SK-N-SH (cell line): ENCODE measurements around the gene DDX25. TPM values are rescaled to one million over a fixed set of nuclear protein-coding genes. Genes with fewer than 3 reads are reported as not detected.

Experiments used
- CTCF ChIA-PET: fragments of 300-600, 350-600 bp; formaldehyde crosslinking; extraction: SDS; loops from one replicate; lab custom pipeline; 2021; lab: Yijun Ruan, JAX
- POLR2A ChIA-PET: fragments of 350-600 bp; sonication (Branson Sonifier 250); formaldehyde crosslinking; extraction: SDS; loops from one replicate; lab custom pipeline; 2020; ENCODE audit warnings: antibody characterized with exemption, inconsistent platforms; lab: Yijun Ruan, JAX
- DNase-seq: peaks from one replicate; pipeline ENCODE4 v3.0.0; 2012
- H2AFZ ChIP-seq: fragments of 200-600 bp; sonication (generic); 2 replicates; pipeline ENCODE4 v1.8.1; 2016; ENCODE audit warnings: antibody characterized with exemption, mild to moderate bottlenecking, low read depth
- H3F3A ChIP-seq: fragments of 200-600 bp; sonication (generic); replicated peaks from 2 replicates; pipeline ENCODE3; 2016; ENCODE audit warnings: antibody characterized with exemption, mild to moderate bottlenecking; ENCODE audit not compliant: insufficient read depth
- H3K27ac ChIP-seq, 2 experiments: fragments of 200-500 bp in 1 of 2; fragments of 200-600 bp in 1 of 2; sonication (Bioruptor generic) in 1 of 2; sonication (generic), shearing (Covaris generic) in 1 of 2; 2 replicates each; pipeline versions ENCODE4 v1.5.1 to v1.6.1; 2014 to 2016; ENCODE audit warnings: low read depth in 2 of 2, inconsistent platforms in 1 of 2, low read length in 1 of 2, mild to moderate bottlenecking in 1 of 2, mixed read lengths in 1 of 2
- H3K27me3 ChIP-seq: fragments of 200-600 bp; sonication (generic), shearing (Covaris generic); 2 replicates; pipeline ENCODE4 v1.6.1; 2016; ENCODE audit warnings: mixed run types; ENCODE audit not compliant: insufficient read depth
- H3K36me3 ChIP-seq, 2 experiments: fragments of 200-500 bp in 1 of 2; fragments of 200-600 bp in 1 of 2; sonication (Bioruptor generic) in 1 of 2; sonication (generic) in 1 of 2; replicated peaks in 1 of 2; 2 replicates each; pipeline versions ENCODE3 to v1.5.1; 2014 to 2016; ENCODE audit warnings: low read length in 1 of 2, mild to moderate bottlenecking in 1 of 2; ENCODE audit not compliant: insufficient read depth in 2 of 2, control insufficient read depth in 1 of 2
- H3K4me1 ChIP-seq, 2 experiments: fragments of 200-500 bp in 1 of 2; fragments of 200-600 bp in 1 of 2; sonication (Bioruptor generic) in 1 of 2; sonication (generic), shearing (Covaris generic) in 1 of 2; 2 replicates each; pipeline versions ENCODE4 v1.5.1 to v1.6.1; 2014 to 2016; ENCODE audit warnings: low read depth in 1 of 2, low read length in 1 of 2, mixed run types in 1 of 2; ENCODE audit not compliant: insufficient read depth in 2 of 2, control insufficient read depth in 1 of 2
- H3K4me2 ChIP-seq: fragments of 200-600 bp; sonication (generic), shearing (Covaris generic); 2 replicates; pipeline ENCODE4 v1.6.1; 2017; ENCODE audit warnings: mixed run types
- H3K4me3 ChIP-seq, 2 experiments: fragments of 200-500 bp in 1 of 2; fragments of 200-600 bp in 1 of 2; sonication (Bioruptor generic) in 1 of 2; sonication (generic), shearing (Covaris generic) in 1 of 2; 2 replicates each; pipeline versions ENCODE4 v1.5.1 to v1.8.1; 2014 to 2016; ENCODE audit warnings: low read depth in 2 of 2, inconsistent platforms in 1 of 2, low read length in 1 of 2, mild to moderate bottlenecking in 1 of 2, mixed read lengths in 1 of 2, moderate library complexity in 1 of 2
- H3K79me2 ChIP-seq: fragments of 200-600 bp; sonication (generic); 2 replicates; pipeline ENCODE4 v1.8.1; 2017; ENCODE audit warnings: mild to moderate bottlenecking; ENCODE audit not compliant: insufficient read depth
- H3K9ac ChIP-seq: fragments of 200-600 bp; sonication (generic); 2 replicates; pipeline ENCODE4 v1.6.1; 2017; ENCODE audit warnings: mixed run types
- H3K9me2 ChIP-seq: fragments of 200-600 bp; sonication (generic); 2 replicates; pipeline ENCODE4 v1.6.1; 2017; ENCODE audit warnings: mixed run types
- H3K9me3 ChIP-seq: fragments of 200-600 bp; sonication (generic); 2 replicates; pipeline ENCODE4 v1.6.1; 2017; ENCODE audit warnings: mixed run types, mild to moderate bottlenecking, moderate library complexity
- H4K20me1 ChIP-seq: fragments of 200-600 bp; sonication (generic); 2 replicates; pipeline ENCODE4 v1.6.1; 2017; ENCODE audit warnings: mild to moderate bottlenecking, mixed run types; ENCODE audit not compliant: insufficient read depth
- CTCF ChIP-seq: fragments of 200-600 bp; sonication (generic); IDR thresholded peaks from 2 replicates; pipeline ENCODE4 v1.6.1; 2017; ENCODE audit warnings: antibody characterized with exemption, mild to moderate bottlenecking, moderate library complexity
- ELF1 ChIP-seq: IDR thresholded peaks from 2 replicates; pipeline ENCODE4 v1.4.0; 2012
- EP300 ChIP-seq, 2 experiments: IDR thresholded peaks; 2 replicates each; pipeline versions ENCODE4 v1.4.0 to v1.6.1; 2012; ENCODE audit warnings: borderline replicate concordance in 1 of 2, low read depth in 1 of 2, low read length in 1 of 2
- EZH2phosphoT487 ChIP-seq: fragments of 200-600 bp; sonication (generic); IDR thresholded peaks from 2 replicates; pipeline ENCODE4 v1.6.1; 2017; ENCODE audit warnings: low read depth, mixed run types, mild to moderate bottlenecking, antibody characterized with exemption, moderate library complexity, borderline replicate concordance
- FOSL2 ChIP-seq: IDR thresholded peaks from 2 replicates; pipeline ENCODE4 v1.4.0; 2012; ENCODE audit warnings: low read depth, mild to moderate bottlenecking, moderate library complexity, borderline replicate concordance
- FOXJ3 ChIP-seq: sonication (generic); formaldehyde crosslinking; IDR thresholded peaks from 2 replicates; pipeline ENCODE4 v1.5.1; 2020; ENCODE audit warnings: mild to moderate bottlenecking, missing genetic modification reagents
- GABPA ChIP-seq: IDR thresholded peaks from 2 replicates; pipeline ENCODE4 v1.4.0; 2012; ENCODE audit warnings: low read depth, mild to moderate bottlenecking
- GATA2 ChIP-seq: sonication (generic); formaldehyde crosslinking; IDR thresholded peaks from 2 replicates; pipeline ENCODE4 v1.5.0; 2020; ENCODE audit warnings: mild to moderate bottlenecking, missing genetic modification reagents
- MAX ChIP-seq: IDR thresholded peaks from 2 replicates; pipeline ENCODE4 v1.4.0; 2012; ENCODE audit warnings: low read depth
- NFIC ChIP-seq: IDR thresholded peaks from 2 replicates; pipeline ENCODE4 v1.4.0; 2012; ENCODE audit warnings: borderline replicate concordance
- NRF1 ChIP-seq: IDR thresholded peaks from 2 replicates; pipeline ENCODE4 v1.6.1; 2012; ENCODE audit warnings: low read depth, mild to moderate bottlenecking, low read length
- RXRA ChIP-seq: IDR thresholded peaks from 2 replicates; pipeline ENCODE4 v1.4.0; 2012; ENCODE audit warnings: low read depth, mild to moderate bottlenecking, borderline replicate concordance
- SIN3A ChIP-seq: IDR thresholded peaks from 2 replicates; pipeline ENCODE4 v1.6.1; 2012; ENCODE audit warnings: low read depth, mild to moderate bottlenecking, low read length, moderate library complexity, borderline replicate concordance
- TAF1 ChIP-seq: IDR thresholded peaks from 2 replicates; pipeline ENCODE4 v1.6.1; 2012; ENCODE audit warnings: low read depth, mild to moderate bottlenecking, low read length, moderate library complexity, borderline replicate concordance
- USF2 ChIP-seq: fragments of 150-350 bp; IDR thresholded peaks from 2 replicates; pipeline ENCODE4 v1.6.1; 2017; ENCODE audit warnings: antibody characterized with exemption, low read length, low read depth, borderline replicate concordance
- WGBS: methylation state at CpG from one replicate; pipeline ENCODE4 v1.1.6; 2017; ENCODE audit warnings: low lambda C conversion rate; 5-methylcytosine and 5-hydroxymethylcytosine counted together
- polyA plus RNA-seq, 3 experiments: library from polyadenylated mRNA; depleted of rRNA; stranded (reverse); fragments of >200 nt; gene quantifications; 2 replicates each; pipeline ENCODE4 v1.2.3, GENCODE V29; 2012

DDX25 gene
- polyA plus RNA-seq, 1 of the 3 experiments (the other 2 are of a cell fraction): 0.12 TPM

GRCh38 chr11:125955856-125956255 is 51.5 kb downstream of the DDX25 start:
- Histone ChIP-seq H3K79me2 (no peaks in the 10 kb centered on the region), H4K20me1 (no peaks in the 10 kb centered on the region), H3K36me3 (peaks cover 0 to 12% of the 10 kb centered on the region in 2 experiments), H3K27me3 (no peaks in the 10 kb centered on the region), H3K4me2 (no peak overlapping the region), H3K9ac (no peak overlapping the region), H3K9me3 (no peaks in the 10 kb centered on the region)
- CTCF ChIA-PET: interaction anchor here (1.9 kb wide), 1 partner anchor 238 kb away, joined by 9 read pairs; no protein-coding TSS in a partner anchor
- no peak for TF ChIP-seq RXRA
- no peak for TF ChIP-seq CTCF
- no peak for TF ChIP-seq GABPA
- no peak for TF ChIP-seq MAX
- TF ChIP-seq TAF1: no peak
- no peak for TF ChIP-seq NFIC
- TF ChIP-seq SIN3A: no peak
- no peak for TF ChIP-seq FOXJ3
- no peak for TF ChIP-seq EP300 (IDR thresholded peaks at IDR 0.05; ENCODE audit: borderline replicate concordance in 1 of 2, low read depth in 1 of 2, low read length in 1 of 2)
- TF ChIP-seq GATA2: no peak
- TF ChIP-seq NRF1: no peak
- TF ChIP-seq USF2: no peak
- no peak for TF ChIP-seq ELF1
- TF ChIP-seq FOSL2: no peak
- no peak for TF ChIP-seq EZH2phosphoT487
- TF ChIP-seq, all 33 proteins: peak for 0
- DNase-seq: no peak
- H2AFZ ChIP-seq: no peak overlapping the region
- H3K4me3 ChIP-seq: no peak overlapping the region
- WGBS: 69% methylated on average over 2 of the region's 2 CpGs
- POLR2A ChIA-PET: no interaction called here
- no peak overlapping the region for H3K27ac ChIP-seq
- no peaks in the 10 kb centered on the region for H3F3A ChIP-seq
- no peaks in the 10 kb centered on the region for H3K9me2 ChIP-seq
- peaks cover 0 to 30% of the 10 kb centered on the region in 2 experiments; a peak in 2 of 4 replicates for H3K4me1 ChIP-seq
